ENCODE results near the gene SYCP2L. TPM values are rescaled to one million over a fixed set of nuclear protein-coding genes. Genes with fewer than 3 reads are reported as not detected.

Gene SYCP2L
- total and polyA plus RNA-seq, 10 of the 15 experiments (the other 5 are each of a cell fraction or from before 2014, with no cell fraction given) = 0.03 to 0.12 (median 0.04) TPM; not detected in 7

DNA sequence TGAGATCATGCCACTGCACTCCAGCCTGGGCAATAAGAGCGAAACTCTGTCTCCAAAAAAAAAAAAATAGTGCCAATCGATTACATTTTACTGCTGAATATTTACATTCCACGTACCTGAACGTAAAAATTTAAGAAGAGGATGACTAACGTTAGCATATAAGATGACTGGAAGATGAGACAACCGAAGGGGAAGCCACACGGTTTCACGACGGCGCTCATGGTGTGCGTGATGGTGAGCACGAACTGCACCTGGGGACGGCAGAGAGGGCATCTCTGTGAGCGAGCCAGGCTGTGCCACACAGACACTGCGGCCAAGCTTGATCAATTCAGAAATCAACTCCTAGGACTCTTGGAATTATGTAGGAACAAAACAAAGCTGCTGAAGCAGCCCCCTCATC, 102.7 kb downstream of the SYCP2L start:
- TF ChIP-seq RB1 (IDR thresholded peaks at IDR 0.05; ENCODE audit: borderline replicate concordance) (no peak), BCL11A (IDR thresholded peaks at IDR 0.05; ENCODE audit: low read depth, low read length) (no peak), NR2C1 (IDR thresholded peaks at IDR 0.05) (no peak), SREBF1 (IDR thresholded peaks at IDR 0.05; ENCODE audit: low read length) (no peak), RELB (IDR thresholded peaks at IDR 0.05; ENCODE audit: low read depth) (no peak), MTA2 (IDR thresholded peaks at IDR 0.05; ENCODE audit: low read depth) (no peak)
- no peaks in the 10 kb centered on the region for H3K79me2 ChIP-seq (ENCODE audit: control insufficient read depth, insufficient read depth, low read length)
- WGBS (ENCODE audit: insufficient coverage, insufficient replicate concordance, low lambda C conversion rate, missing lambda C conversion rate) = 54% methylated on average over 15 of the region's 15 CpGs
- in situ Hi-C loops (cut with MboI) = no loop called here
- DNase-seq (ENCODE audit: low read depth, low spot score) = no peak
- H3K27ac ChIP-seq (ENCODE audit: control insufficient read depth, insufficient read depth) = no peak overlapping the region
- FAIRE-seq = no peak
- H3K4me1 ChIP-seq (ENCODE audit: control insufficient read depth, insufficient read depth, low read length) = no peaks in the 10 kb centered on the region
- ChIA-PET SMC1A (ENCODE audit: uncharacterized antibody, unreplicated experiment) (no interaction called here), POLR2A (no interaction called here), RAD21 (ENCODE audit: unreplicated experiment) (no interaction called here), CTCF (interaction anchor here (1.5 kb wide), 1 partner anchor 35 kb away, joined by 4 read pairs; no protein-coding TSS in a partner anchor)
- no peaks in the 10 kb centered on the region for H3K36me3 ChIP-seq (ENCODE audit: control insufficient read depth in 2 of 2, insufficient read depth in 2 of 2, low read length in 1 of 2)
- H4K20me1 ChIP-seq (ENCODE audit: control insufficient read depth, insufficient read depth) = no peaks in the 10 kb centered on the region
- H3K9me3 ChIP-seq (replicated peaks; ENCODE audit: control insufficient read depth, insufficient read depth, low read length) = no peaks in the 10 kb centered on the region
- no peak overlapping the region for H3K4me3 ChIP-seq
- no peak overlapping the region for H2AFZ ChIP-seq (ENCODE audit: control insufficient read depth, low read depth, low read length)
- no TSS peak for BruUV-seq (replicated peaks)
- no peak overlapping the region for H3K9ac ChIP-seq (ENCODE audit: control insufficient read depth, insufficient read depth, low read length)
- no peaks in the 10 kb centered on the region for H3K27me3 ChIP-seq (replicated peaks in 1 of 2; ENCODE audit: control insufficient read depth in 2 of 2, insufficient read depth in 2 of 2, low read length in 1 of 2)
- intact Hi-C loops (cut with micrococcal nuclease; ENCODE audit: unreplicated experiment) = no loop called here
- H3K4me2 ChIP-seq (ENCODE audit: control insufficient read depth, insufficient read depth) = no peak overlapping the region
- ATAC-seq = no peak

- CTCF ChIA-PET = interaction anchor here (0.7 to 0.9 kb wide), 2 partner anchors 11 to 36 kb away, joined by 3 to 4 read pairs; no protein-coding TSS in a partner anchor
- RAD21 ChIA-PET (ENCODE audit: unreplicated experiment) = no interaction called here
- no TSS peak for BruUV-seq (replicated peaks)
- ATAC-seq = no peak
- WGBS (ENCODE audit: insufficient coverage, insufficient replicate concordance, low lambda C conversion rate, missing lambda C conversion rate) = 27% methylated on average over 2 of the region's 2 CpGs
- Histone ChIP-seq H3K36me3 (ENCODE audit: control insufficient read depth in 2 of 2, insufficient read depth in 2 of 2, low read length in 1 of 2) (no peaks in the 10 kb centered on the region), H3K27me3 (replicated peaks in 1 of 2; ENCODE audit: control insufficient read depth in 2 of 2, insufficient read depth in 2 of 2, low read length in 1 of 2) (no peaks in the 10 kb centered on the region), H3K9ac (ENCODE audit: control insufficient read depth, insufficient read depth, low read length) (no peak overlapping the region), H4K20me1 (ENCODE audit: control insufficient read depth, insufficient read depth) (no peaks in the 10 kb centered on the region), H2AFZ (ENCODE audit: control insufficient read depth, low read depth, low read length) (no peak overlapping the region), H3K27ac (ENCODE audit: control insufficient read depth, insufficient read depth) (no peak overlapping the region), H3K79me2 (ENCODE audit: control insufficient read depth, insufficient read depth, low read length) (no peaks in the 10 kb centered on the region), H3K4me3 (no peak overlapping the region), H3K9me3 (replicated peaks; ENCODE audit: control insufficient read depth, insufficient read depth, low read length) (no peaks in the 10 kb centered on the region), H3K4me2 (ENCODE audit: control insufficient read depth, insufficient read depth) (no peak overlapping the region), H3K4me1 (ENCODE audit: control insufficient read depth, insufficient read depth, low read length) (no peaks in the 10 kb centered on the region)
- no peak for FAIRE-seq
- intact Hi-C loops (cut with micrococcal nuclease; ENCODE audit: unreplicated experiment) (loop anchor here (5.0 kb wide), 1 partner anchor 46 kb away; no protein-coding TSS in a partner anchor), in situ Hi-C loops (cut with MboI) (no loop called here)
- POLR2A ChIA-PET = no interaction called here
- SMC1A ChIA-PET (ENCODE audit: uncharacterized antibody, unreplicated experiment) = interaction anchor here (0.9 kb wide), 1 partner anchor 36 kb away, joined by 4 read pairs; no protein-coding TSS in a partner anchor
- no peak for DNase-seq (ENCODE audit: low read depth, low spot score)
- TF ChIP-seq NR2F1 (conservative IDR thresholded peaks at IDR 0.05) (no peak), HCFC1 (IDR thresholded peaks at IDR 0.05; ENCODE audit: low read length) (no peak), SP1 (IDR thresholded peaks at IDR 0.05; ENCODE audit: low read depth, low read length) (no peak), MTA3 (IDR thresholded peaks at IDR 0.05; ENCODE audit: borderline replicate concordance, low read length) (no peak), BCLAF1 (IDR thresholded peaks at IDR 0.05) (no peak)
- TF ChIP-seq, protein P1, sequence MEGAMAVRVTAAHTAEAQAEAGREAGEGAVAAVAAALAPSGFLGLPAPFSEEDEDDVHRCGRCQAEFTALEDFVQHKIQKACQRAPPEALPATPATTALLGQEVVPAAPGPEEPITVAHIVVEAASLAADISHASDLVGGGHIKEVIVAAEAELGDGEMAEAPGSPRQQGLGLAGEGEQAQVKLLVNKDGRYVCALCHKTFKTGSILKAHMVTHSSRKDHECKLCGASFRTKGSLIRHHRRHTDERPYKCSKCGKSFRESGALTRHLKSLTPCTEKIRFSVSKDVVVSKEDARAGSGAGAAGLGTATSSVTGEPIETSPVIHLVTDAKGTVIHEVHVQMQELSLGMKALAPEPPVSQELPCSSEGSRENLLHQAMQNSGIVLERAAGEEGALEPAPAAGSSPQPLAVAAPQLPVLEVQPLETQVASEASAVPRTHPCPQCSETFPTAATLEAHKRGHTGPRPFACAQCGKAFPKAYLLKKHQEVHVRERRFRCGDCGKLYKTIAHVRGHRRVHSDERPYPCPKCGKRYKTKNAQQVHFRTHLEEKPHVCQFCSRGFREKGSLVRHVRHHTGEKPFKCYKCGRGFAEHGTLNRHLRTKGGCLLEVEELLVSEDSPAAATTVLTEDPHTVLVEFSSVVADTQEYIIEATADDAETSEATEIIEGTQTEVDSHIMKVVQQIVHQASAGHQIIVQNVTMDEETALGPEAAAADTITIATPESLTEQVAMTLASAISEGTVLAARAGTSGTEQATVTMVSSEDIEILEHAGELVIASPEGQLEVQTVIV (IDR thresholded peaks at IDR 0.05; ENCODE audit: borderline replicate concordance, partially characterized antibody) = no peak
These were observed 104.3 kb downstream of the SYCP2L start for GRCh38 chr6:10991115-10991514.

Measured in GM12878 (cell line).